Measurements from ENCODE around the gene SUCLA2. TPM values are rescaled to one million over a fixed set of nuclear protein-coding genes. Genes with fewer than 3 reads are reported as not detected.
A peak's percentile ranks its signal among the peaks of the same experiment; 100 is the strongest.
"Not testable (repeated sequence)": the region's sequence is repeated elsewhere in the genome, so short reads cannot be mapped to it uniquely, and the experiment has no call there.

The SUCLA2 gene
- total RNA-seq, 2 experiments from 2014 or later, result 34.1 to 34.7 TPM

DNA sequence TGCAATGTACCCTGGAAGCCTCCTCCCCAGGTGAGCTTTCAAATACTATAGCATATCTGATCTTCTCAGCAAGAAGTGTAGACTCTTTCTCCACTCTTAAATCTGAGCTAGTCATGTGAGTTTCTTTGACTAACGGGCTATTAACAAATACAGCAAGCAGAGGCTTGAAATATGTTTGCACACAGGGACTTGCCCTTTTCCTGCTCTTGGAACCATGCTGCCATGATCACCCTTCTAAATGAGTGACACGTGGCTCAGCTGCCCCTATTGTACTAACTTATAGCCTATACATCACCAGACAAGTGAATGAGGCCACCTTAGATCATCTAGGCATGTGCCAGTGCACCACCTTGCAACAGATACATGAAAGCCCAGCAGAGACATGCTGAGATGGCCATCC is 13.3 kb upstream of the SUCLA2 start:
- peaks cover 4% of the 10 kb centered on the region for H3K36me3 Mint-ChIP-seq (ENCODE audit: low read depth)
- peaks cover 2% of the 10 kb centered on the region for H3K9me3 Mint-ChIP-seq
- CTCF ChIA-PET, result interaction anchor here (1.0 to 4.9 kb wide), 2 partner anchors 24 to 25 kb away, joined by 3 to 19 read pairs; partner anchors contain the start of gene NUDT15

DNA sequence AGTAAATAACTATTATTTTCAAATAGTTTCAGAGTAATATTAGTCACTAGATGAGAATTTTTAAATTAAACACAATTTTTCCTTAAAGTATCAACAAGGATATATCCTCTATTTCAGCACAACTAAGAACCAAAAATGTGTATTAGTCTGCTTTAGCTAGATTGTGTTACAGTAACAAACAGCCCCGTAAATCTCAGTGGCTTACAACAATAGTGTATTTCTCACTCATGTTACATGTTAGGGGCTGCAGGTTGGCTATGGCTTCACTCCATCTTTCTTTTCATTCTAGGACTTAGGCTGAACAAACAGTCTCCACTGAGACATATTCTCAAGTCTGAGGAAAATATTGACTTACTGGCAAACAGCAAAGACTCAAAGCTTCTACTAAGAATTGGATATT is 11.6 kb upstream of the SUCLA2 start:
- Mint-ChIP-seq H3K9me3 (peaks cover 2% of the 10 kb centered on the region), H3K27me3 (no peaks in the 10 kb centered on the region), H3K4me3 (no peak overlapping the region), H3K27ac (no peak overlapping the region), H3K4me1 (peaks cover 2% of the 10 kb centered on the region), H3K36me3 (ENCODE audit: low read depth) (peaks cover 4% of the 10 kb centered on the region)
- DNase-seq, result no peak
- ChIA-PET CTCF (interaction anchor here (0.6 to 4.9 kb wide), 4 partner anchors 12 to 526 kb away, joined by 3 to 19 read pairs (median 4); partner anchors contain the start of genes MED4, NUDT15 and SUCLA2), POLR2A (no interaction called here)

More for the DNA sequence above, 13.3 kb upstream of the SUCLA2 start:
- POLR2A ChIA-PET, result no interaction called here
- H3K27ac Mint-ChIP-seq, result no peak overlapping the region
- peaks cover 1% of the 10 kb centered on the region for H3K4me1 Mint-ChIP-seq
- DNase-seq, result no peak
- H3K4me3 Mint-ChIP-seq, result no peak overlapping the region
- H3K27me3 Mint-ChIP-seq, result no peaks in the 10 kb centered on the region

DNA sequence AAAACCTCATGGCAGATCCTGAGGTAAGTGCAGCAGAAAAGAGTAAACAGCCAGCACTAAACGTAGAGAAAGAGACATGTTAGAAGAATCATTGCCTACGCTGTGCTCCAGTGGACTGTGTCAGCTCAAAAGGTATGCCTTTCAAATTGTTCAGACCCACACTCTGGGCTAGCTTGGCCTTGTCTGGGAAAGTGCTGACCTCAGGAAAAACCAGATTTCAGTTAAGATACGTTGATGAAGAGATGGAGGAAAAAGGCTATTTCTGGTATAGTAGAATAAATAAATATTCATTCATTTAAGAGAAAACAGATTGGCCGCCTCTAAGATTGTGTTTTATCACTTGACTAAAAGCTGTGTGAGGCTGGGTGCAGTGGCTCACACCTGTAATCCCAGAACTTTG is 9.6 kb upstream of the SUCLA2 start:
- H3K9me3 Mint-ChIP-seq, result peaks cover 2% of the 10 kb centered on the region
- H3K4me3 Mint-ChIP-seq, result no peak overlapping the region
- ChIA-PET CTCF (interaction anchor here (4.9 kb wide), 1 partner anchor 28 kb away, joined by 19 read pairs; the partner anchor contains the start of gene NUDT15), POLR2A (no interaction called here)
- peaks cover 2% of the 10 kb centered on the region for H3K4me1 Mint-ChIP-seq
- no peak overlapping the region for H3K27ac Mint-ChIP-seq
- no peak for DNase-seq
- no peaks in the 10 kb centered on the region for H3K27me3 Mint-ChIP-seq
- peaks cover 4% of the 10 kb centered on the region for H3K36me3 Mint-ChIP-seq (ENCODE audit: low read depth)

DNA sequence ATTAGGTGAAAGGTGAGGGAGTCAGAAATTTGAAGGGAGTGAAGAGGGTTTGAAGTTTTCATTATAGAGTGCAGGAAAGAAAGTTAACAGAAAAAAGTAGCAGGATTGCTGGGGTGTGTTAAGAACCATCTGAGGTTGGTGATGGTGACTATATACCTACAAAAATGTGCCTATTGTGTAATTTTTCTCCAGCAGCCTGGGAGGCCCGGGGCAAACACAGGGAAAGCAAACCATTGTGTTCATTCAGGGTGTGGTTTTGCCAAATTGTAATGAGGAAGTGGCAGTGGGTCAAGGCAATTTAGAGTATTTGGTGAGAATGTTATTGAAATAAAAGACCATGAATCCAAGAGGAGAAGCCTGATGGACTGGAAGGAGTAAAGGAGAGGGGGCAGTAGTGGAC is 8.2 kb upstream of the SUCLA2 start:
- H3K4me3 Mint-ChIP-seq, result no peak overlapping the region
- no peak overlapping the region for H3K27ac Mint-ChIP-seq
- H3K4me1 Mint-ChIP-seq, result peaks cover 2% of the 10 kb centered on the region
- ChIA-PET POLR2A (no interaction called here), CTCF (interaction anchor here (0.6 kb wide), 1 partner anchor 86 kb away, joined by 4 read pairs; the partner anchor contains the start of gene MED4)
- peaks cover 2% of the 10 kb centered on the region for H3K9me3 Mint-ChIP-seq
- peaks cover 4% of the 10 kb centered on the region for H3K36me3 Mint-ChIP-seq (ENCODE audit: low read depth)
- no peaks in the 10 kb centered on the region for H3K27me3 Mint-ChIP-seq
- DNase-seq, result no peak

DNA sequence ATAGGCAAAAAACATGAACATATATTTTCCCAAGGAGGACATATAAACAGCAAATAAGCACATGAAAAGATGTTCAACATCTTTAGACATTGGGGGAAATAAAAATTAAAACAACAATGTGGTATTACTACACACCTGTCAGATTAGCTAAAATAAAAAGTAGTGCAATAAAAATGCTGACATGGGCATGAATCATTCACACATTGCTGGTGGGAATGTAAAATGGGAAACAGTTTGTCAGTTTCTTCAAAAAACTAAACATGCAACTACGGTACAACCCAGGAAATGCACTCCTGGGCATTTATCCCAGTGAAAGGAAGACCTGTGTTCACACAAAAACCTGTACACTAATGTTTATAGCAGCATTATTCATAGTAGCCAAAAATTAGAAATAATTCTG is 5.3 kb upstream of the SUCLA2 start:
- Mint-ChIP-seq H3K27ac (no peak overlapping the region), H3K27me3 (no peaks in the 10 kb centered on the region), H3K9me3 (no peaks in the 10 kb centered on the region), H3K4me1 (peaks cover 12% of the 10 kb centered on the region), H3K4me3 (no peak overlapping the region), H3K36me3 (ENCODE audit: low read depth) (no peaks in the 10 kb centered on the region)
- ChIA-PET POLR2A (no interaction called here), CTCF (interaction anchor here (1.1 kb wide), 1 partner anchor 31 kb away, joined by 3 read pairs; the partner anchor contains the start of gene NUDT15)
- DNase-seq, result no peak

DNA sequence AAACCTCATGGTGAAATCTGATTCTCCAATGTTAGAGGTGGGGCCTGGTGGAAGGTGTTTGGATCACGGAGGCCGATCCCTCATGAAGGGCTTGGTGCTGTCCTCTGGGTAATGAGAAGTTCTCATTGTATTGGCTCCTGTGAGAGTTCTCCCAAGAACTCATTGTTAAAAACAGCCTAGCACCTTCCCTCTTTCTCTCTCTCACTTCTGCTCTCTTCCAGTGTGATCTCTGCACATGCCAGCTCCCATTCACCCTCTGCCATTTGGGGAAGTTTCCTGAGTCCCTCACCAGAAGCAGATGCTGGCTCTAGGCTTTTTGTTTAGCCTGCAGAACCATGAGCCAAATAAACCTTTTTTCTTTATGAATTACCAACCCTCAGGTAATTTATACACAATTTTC is 3.1 kb upstream of the SUCLA2 start:
- no peaks in the 10 kb centered on the region for H3K36me3 Mint-ChIP-seq (ENCODE audit: low read depth)
- peaks cover 23% of the 10 kb centered on the region for H3K4me1 Mint-ChIP-seq
- ChIA-PET CTCF (no interaction called here), POLR2A (no interaction called here)
- H3K27ac Mint-ChIP-seq, result no peak overlapping the region
- no peaks in the 10 kb centered on the region for H3K27me3 Mint-ChIP-seq
- no peaks in the 10 kb centered on the region for H3K9me3 Mint-ChIP-seq
- no peak overlapping the region for H3K4me3 Mint-ChIP-seq
- DNase-seq, result no peak

DNA sequence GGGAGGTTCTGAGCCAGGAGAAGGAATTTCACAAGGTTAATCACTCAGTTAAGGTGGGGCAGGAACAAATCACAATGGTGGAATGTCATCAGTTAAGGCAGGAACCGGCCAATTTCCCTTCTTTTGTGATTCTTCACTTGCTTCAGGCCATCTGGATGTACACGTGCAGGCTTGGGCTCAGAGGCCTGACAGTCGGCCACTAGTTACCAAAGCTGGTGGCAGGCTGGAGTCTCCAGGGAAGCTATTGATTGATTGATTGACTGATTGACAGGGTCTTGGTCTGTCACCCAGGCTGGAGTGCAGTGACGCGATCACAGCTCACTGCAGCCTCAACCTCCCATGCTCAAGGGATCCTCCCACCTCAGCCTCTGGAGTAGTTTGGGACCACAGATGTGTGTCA is 926 bp upstream of the SUCLA2 start:
- H3K27me3 Mint-ChIP-seq; POLR2A ChIA-PET; DNase-seq; H3K9me3 Mint-ChIP-seq; CTCF ChIA-PET; H3K36me3 Mint-ChIP-seq (ENCODE audit: low read depth): not testable (repeated sequence)
- Mint-ChIP-seq H3K4me3 (peak overlapping the region; percentile 95), H3K27ac (peak overlapping the region; percentile 97), H3K4me1 (peaks cover 27% of the 10 kb centered on the region)

DNA sequence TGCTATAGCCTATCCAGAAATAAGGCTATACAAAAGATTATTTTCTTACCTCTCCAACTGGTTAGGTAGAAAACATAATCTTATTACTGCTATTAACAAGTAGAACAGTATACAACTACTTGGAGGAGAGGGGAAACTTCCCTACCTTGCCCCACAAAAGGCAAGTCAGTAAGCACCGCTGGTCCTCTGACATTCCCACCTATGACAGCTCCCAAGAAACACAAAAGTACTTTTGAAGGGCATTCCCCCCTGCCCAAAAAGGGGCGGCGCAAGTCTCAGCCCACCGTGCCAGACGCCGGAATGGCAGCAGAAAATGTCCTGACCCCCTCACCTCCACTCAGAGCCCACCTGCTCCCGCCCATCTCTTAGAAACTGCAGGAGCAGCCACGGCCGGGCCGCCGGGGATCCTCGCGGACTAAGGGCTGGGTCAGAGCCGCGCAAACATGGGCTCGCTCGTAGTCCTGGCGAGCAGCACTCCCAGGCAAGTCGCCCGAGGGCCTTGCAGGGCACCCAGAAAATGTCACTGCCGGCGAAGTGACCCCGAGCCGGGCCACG is 437 bp downstream of the SUCLA2 start:
- H3K4me3 Mint-ChIP-seq, result peak overlapping the region; percentile 95
- CTCF ChIA-PET, result interaction anchor here (1.8 kb wide), 1 partner anchor 12 kb away, joined by 4 read pairs; no protein-coding TSS in a partner anchor
- POLR2A ChIA-PET, result no interaction called here
- H3K36me3 Mint-ChIP-seq (ENCODE audit: low read depth), result peaks cover 7% of the 10 kb centered on the region
- peak; percentile 29 for DNase-seq
- no peaks in the 10 kb centered on the region for H3K9me3 Mint-ChIP-seq
- peak overlapping the region; percentile 97 for H3K27ac Mint-ChIP-seq
- no peaks in the 10 kb centered on the region for H3K27me3 Mint-ChIP-seq
- peaks cover 27% of the 10 kb centered on the region for H3K4me1 Mint-ChIP-seq

DNA sequence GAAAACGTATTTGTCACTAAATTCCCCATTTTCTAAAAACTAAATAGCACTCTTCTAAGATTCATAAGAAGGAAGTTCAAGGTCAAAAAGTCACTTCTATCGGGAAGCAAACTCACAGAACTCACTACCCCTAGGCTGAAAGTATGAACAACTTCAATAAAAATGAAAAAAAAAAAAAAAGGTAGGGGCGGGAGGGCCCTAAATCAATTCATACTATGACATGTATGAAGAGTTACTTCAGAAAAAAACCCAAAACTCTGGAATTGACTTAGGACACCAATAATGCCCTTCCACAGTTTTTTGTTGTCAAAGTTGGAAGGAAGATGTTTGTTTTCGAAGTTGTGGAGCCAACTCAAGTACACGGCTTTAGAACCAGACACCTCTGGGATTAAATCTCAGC is 1.1 kb downstream of the SUCLA2 start:
- CTCF ChIA-PET, result interaction anchor here (0.7 to 1.8 kb wide), 2 partner anchors 13 to 150 kb away, joined by 3 to 4 read pairs; no protein-coding TSS in a partner anchor
- Mint-ChIP-seq H3K36me3 (ENCODE audit: low read depth) (peaks cover 7% of the 10 kb centered on the region), H3K4me1 (peaks cover 27% of the 10 kb centered on the region), H3K27me3 (no peaks in the 10 kb centered on the region), H3K4me3 (peak overlapping the region; percentile 95), H3K9me3 (no peaks in the 10 kb centered on the region), H3K27ac (peak overlapping the region; percentile 97)
- POLR2A ChIA-PET, result no interaction called here
- no peak for DNase-seq

DNA sequence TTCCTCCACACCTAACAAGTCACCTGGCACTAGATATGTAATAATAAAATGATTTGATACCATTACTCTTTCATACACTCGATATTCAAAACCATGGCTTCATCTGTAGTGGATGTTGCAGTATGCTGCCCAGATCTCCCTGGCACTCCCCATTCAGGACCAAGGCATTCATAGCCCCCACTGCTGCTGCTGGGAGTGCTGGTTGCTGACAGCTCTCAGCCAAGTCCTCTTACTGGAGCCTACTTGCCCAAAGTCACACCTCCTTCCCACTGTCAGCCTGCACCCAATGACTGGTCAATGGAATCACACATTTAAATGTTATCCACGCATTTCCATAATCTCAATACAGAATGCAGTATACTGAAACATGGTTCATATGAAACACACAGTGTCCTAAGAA is 3.7 kb downstream of the SUCLA2 start:
- H3K27ac Mint-ChIP-seq, result no peak overlapping the region
- no peak overlapping the region for H3K4me3 Mint-ChIP-seq
- no peaks in the 10 kb centered on the region for H3K27me3 Mint-ChIP-seq
- H3K36me3 Mint-ChIP-seq (ENCODE audit: low read depth), result peaks cover 28% of the 10 kb centered on the region
- ChIA-PET POLR2A (no interaction called here), CTCF (interaction anchor here (0.6 kb wide), 1 partner anchor 101 kb away, joined by 4 read pairs; no protein-coding TSS in a partner anchor)
- DNase-seq, result no peak
- peaks cover 26% of the 10 kb centered on the region for H3K4me1 Mint-ChIP-seq
- peaks cover 1% of the 10 kb centered on the region for H3K9me3 Mint-ChIP-seq

DNA sequence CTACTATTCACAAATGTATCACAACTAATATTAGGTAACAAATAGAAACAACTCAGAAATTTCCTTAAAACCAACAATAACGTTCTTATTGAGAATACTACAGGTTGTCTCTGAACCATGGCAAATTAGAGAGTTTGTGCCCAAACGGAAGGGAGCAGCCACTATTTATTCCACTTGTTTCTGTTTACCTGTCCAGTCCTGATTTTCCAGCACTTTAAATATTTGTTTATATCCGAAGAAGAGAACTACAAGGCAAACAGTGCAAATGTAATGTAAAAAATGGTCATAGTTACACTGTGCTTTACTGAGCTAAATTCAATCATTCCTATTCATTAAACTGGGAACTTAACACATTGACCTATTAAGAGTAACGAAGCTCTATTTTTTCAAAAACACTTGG is 9.2 kb downstream of the SUCLA2 start:
- Mint-ChIP-seq H3K27ac (no peak overlapping the region), H3K9me3 (peaks cover 1% of the 10 kb centered on the region), H3K4me3 (no peak overlapping the region), H3K27me3 (no peaks in the 10 kb centered on the region), H3K36me3 (ENCODE audit: low read depth) (peaks cover 50% of the 10 kb centered on the region), H3K4me1 (peaks cover 6% of the 10 kb centered on the region)
- CTCF ChIA-PET, result interaction anchor here (0.7 kb wide), 2 partner anchors 14 to 72 kb away, joined by 3 to 4 read pairs; no protein-coding TSS in a partner anchor
- no peak for DNase-seq
- POLR2A ChIA-PET, result no interaction called here

DNA sequence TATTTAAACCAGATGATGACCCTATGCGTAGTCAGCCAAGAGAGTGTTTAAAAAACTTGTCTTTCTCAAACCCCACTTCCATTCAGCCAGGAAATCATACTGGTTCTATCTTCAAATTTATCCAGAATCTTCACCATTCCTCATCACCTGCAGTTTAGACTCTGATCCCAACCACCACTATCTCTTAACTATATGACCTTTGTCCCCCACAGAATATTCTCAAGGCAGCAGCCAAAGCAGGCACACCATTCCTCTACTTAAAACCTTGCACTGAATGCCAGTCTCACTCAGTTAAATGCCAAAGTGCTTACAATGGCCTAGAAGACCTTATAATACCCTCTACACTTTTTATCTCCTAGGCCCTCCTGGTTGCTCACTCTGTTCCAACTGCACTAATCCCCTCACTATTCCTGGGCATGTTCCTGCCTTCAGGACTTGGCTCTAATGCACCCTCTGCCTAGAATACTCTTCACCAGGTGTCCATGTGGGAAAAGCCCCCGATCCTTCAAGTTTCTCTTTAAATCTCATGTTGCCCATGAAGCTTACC is 10.1 kb downstream of the SUCLA2 start:
- CTCF ChIA-PET, result no interaction called here

DNA sequence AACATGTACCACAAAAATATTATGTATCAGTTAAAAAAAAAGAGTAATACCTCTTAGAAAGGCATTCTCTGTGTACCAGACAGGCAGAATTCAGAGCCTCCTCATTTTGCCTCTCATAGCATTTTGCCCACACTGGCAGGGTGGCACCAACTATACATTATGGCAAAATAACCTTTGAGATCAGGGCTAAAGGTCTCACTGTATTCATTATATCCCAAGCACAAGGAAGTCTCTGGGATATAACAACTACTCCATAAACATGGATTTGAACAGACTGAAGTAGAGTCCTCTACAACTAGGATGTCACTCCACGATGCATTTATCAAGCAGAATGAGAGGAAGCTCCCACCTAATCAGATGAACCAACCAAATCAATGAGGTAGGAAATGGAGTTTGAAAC is 10.6 kb downstream of the SUCLA2 start:
- Mint-ChIP-seq H3K4me3 (no peak overlapping the region), H3K9me3 (peaks cover 1% of the 10 kb centered on the region), H3K27me3 (no peaks in the 10 kb centered on the region), H3K36me3 (ENCODE audit: low read depth) (peaks cover 58% of the 10 kb centered on the region), H3K27ac (no peak overlapping the region), H3K4me1 (peaks cover 6% of the 10 kb centered on the region)
- ChIA-PET POLR2A (no interaction called here), CTCF (no interaction called here)
- no peak for DNase-seq

More for the DNA sequence above, 10.1 kb downstream of the SUCLA2 start:
- Mint-ChIP-seq H3K27ac (no peak overlapping the region), H3K9me3 (peaks cover 1% of the 10 kb centered on the region), H3K4me1 (peaks cover 6% of the 10 kb centered on the region), H3K36me3 (ENCODE audit: low read depth) (peaks cover 53% of the 10 kb centered on the region), H3K27me3 (no peaks in the 10 kb centered on the region), H3K4me3 (no peak overlapping the region)
- DNase-seq, result no peak
- POLR2A ChIA-PET, result no interaction called here
